ENCODE results near the gene TST.

Gene TST

DNA sequence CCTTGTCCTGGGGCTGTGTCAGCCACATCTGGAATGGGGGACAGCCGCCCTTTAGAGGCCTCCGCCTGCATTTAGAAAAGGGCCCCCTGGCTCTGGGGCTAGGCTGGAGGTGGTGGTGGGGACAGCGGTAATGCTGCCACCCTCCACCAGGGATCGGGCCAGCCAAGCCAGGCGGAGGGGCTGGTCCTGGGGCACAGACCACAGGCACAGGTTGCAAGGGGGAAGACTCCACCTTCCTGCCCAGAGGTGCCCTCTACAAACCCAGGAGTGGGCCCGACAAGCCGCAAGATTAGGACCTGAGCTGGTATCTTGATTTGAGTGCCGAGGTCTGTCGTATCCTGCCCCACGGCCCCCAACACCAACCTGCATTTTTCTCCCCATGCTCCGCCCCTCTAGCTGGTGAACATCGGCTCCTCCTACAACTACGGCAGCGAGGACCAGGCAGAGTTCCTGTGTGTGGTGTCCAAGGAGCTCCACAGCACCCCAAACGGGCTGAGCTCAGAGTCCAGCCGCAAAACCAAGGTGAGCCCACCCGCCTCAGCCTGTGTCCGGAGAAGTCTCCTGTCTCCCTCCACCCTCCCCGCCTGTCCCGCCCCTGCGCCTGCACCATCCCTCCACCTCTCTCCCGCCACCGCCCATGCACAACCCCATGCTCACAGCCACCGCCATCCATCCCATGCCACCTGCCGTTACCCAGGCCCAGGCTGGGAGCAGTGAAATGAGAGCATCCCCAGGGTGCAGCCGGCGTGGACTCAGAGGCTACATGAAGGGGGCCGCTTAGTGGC lies 39.9 kb upstream of the TST start:
- no CpG with 5 or more reads among the region's 28 CpGs for WGBS, 2 donors (ENCODE audit: extremely low coverage in 2 of 2, insufficient read length in 2 of 2, insufficient replicate concordance in 1 of 2)
- Histone ChIP-seq H2BK120ac (ENCODE audit: low read depth, low read length) (no peak overlapping the region), H3K9ac (ENCODE audit: low read depth, low read length, poor library complexity) (peak overlapping the region; percentile 18), H3K14ac (ENCODE audit: low read length) (no peak overlapping the region), H2AK5ac (ENCODE audit: low read depth, low read length) (no peak overlapping the region), H3K27ac (replicated peaks; ENCODE audit: low read length) (no peak overlapping the region), H3K9me3 (replicated peaks in 1 of 2; ENCODE audit: control insufficient read depth in 2 of 2, insufficient read depth in 1 of 2, low read depth in 1 of 2, low read length in 2 of 2) (peaks cover 0 to 2% of the 10 kb centered on the region in 2 donors), H3K4me3 (ENCODE audit: low read length in 2 of 2) (no peak overlapping the region), H3K4ac (ENCODE audit: low read length) (no peak overlapping the region), H3K27me3 (ENCODE audit: control insufficient read depth in 3 of 3, insufficient read depth in 3 of 3, low read depth in 1 of 3, low read length in 3 of 3) (no peaks in the 10 kb centered on the region), H3K4me2 (ENCODE audit: insufficient read depth, low read length, poor library complexity, severe bottlenecking) (no peak overlapping the region), H2AFZ (ENCODE audit: low read length) (no peak overlapping the region), H3K4me1 (ENCODE audit: control insufficient read depth in 2 of 2, insufficient read depth in 1 of 2, low read depth in 1 of 2, low read length in 2 of 2) (no peaks in the 10 kb centered on the region), H2BK5ac (ENCODE audit: low read length) (no peak overlapping the region), H4K91ac (ENCODE audit: low read depth, low read length, poor library complexity) (no peak overlapping the region), H3K79me1 (ENCODE audit: low read depth, low read length) (peaks cover 5% of the 10 kb centered on the region), H3K18ac (ENCODE audit: low read length) (no peak overlapping the region), H3K36me3 (replicated peaks in 1 of 2; ENCODE audit: control insufficient read depth in 2 of 2, insufficient read depth in 2 of 2, low read length in 2 of 2) (peaks cover 39 to 78% of the 10 kb centered on the region in 2 donors), H2BK15ac (ENCODE audit: low read length) (no peak overlapping the region), H2BK12ac (ENCODE audit: low read length) (no peak overlapping the region), H4K8ac (ENCODE audit: low read depth, low read length) (no peak overlapping the region), H3K23ac (ENCODE audit: low read depth, low read length, poor library complexity) (peak overlapping the region; percentile 28)
- DNase-seq (ENCODE audit: low spot score), result no peak

DNA sequence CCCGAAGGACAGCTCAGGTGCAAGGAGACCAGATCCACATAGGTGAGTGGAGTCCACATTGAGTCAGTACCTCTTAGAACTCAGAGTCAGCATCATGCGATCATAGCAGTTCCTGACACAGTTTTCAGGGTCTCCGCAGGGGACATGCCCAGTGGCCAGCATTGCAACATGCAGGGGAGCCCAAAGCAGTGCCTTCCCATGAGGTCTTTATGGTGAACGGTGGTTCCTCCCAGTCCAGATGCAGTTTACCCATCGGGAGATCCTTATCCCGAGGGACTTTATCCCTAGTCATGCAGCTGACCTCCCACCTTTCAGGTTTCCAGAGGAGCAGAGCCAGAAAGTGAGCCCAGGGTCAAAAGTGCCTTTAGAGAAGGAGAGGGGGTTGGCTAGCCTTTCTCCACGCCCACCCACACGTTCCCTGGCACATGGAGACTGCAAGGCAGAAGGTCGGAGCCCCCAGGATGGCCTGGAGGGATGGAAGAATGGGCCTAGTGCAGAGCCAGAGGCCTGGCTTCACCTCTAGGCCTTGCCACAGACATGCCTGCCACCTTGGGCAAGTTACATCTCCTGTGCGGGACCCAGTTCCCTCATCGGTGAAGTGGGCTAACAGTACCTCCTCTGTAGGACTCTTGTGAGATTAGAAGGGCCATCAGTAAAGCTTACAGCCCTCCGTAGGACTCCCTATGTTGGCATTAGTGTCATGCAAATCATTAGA lies 38.7 kb upstream of the TST start:
- no peak overlapping the region for H3K4me2 ChIP-seq (ENCODE audit: insufficient read depth, low read length, poor library complexity, severe bottlenecking)
- H3K4ac ChIP-seq (ENCODE audit: low read length), result no peak overlapping the region
- no peak overlapping the region for H2BK5ac ChIP-seq (ENCODE audit: low read length)
- no peak for DNase-seq (ENCODE audit: low spot score)
- peaks cover 5% of the 10 kb centered on the region for H3K79me1 ChIP-seq (ENCODE audit: low read depth, low read length)
- no peak overlapping the region for H2BK120ac ChIP-seq (ENCODE audit: low read depth, low read length)
- H2AK5ac ChIP-seq (ENCODE audit: low read depth, low read length), result no peak overlapping the region
- H3K9me3 ChIP-seq (replicated peaks in 1 of 2; ENCODE audit: control insufficient read depth in 2 of 2, insufficient read depth in 1 of 2, low read depth in 1 of 2, low read length in 2 of 2), result peaks cover 0 to 2% of the 10 kb centered on the region in 2 donors
- no peak overlapping the region for H4K8ac ChIP-seq (ENCODE audit: low read depth, low read length)
- no peak overlapping the region for H3K27ac ChIP-seq (replicated peaks; ENCODE audit: low read length)
- H2AFZ ChIP-seq (ENCODE audit: low read length), result no peak overlapping the region
- peaks cover 43 to 89% of the 10 kb centered on the region in 2 donors for H3K36me3 ChIP-seq (replicated peaks in 1 of 2; ENCODE audit: control insufficient read depth in 2 of 2, insufficient read depth in 2 of 2, low read length in 2 of 2)
- no peak overlapping the region for H2BK15ac ChIP-seq (ENCODE audit: low read length)
- H4K91ac ChIP-seq (ENCODE audit: low read depth, low read length, poor library complexity), result no peak overlapping the region
- no peak overlapping the region for H3K18ac ChIP-seq (ENCODE audit: low read length)
- H3K4me1 ChIP-seq (ENCODE audit: control insufficient read depth in 2 of 2, insufficient read depth in 1 of 2, low read depth in 1 of 2, low read length in 2 of 2), result no peaks in the 10 kb centered on the region
- H3K9ac ChIP-seq (ENCODE audit: low read depth, low read length, poor library complexity), result no peak overlapping the region
- WGBS, 2 donors (ENCODE audit: extremely low coverage in 2 of 2, insufficient read length in 2 of 2, insufficient replicate concordance in 1 of 2), result no CpG with 5 or more reads among the region's 12 CpGs
- H3K14ac ChIP-seq (ENCODE audit: low read length), result no peak overlapping the region
- no peak overlapping the region for H2BK12ac ChIP-seq (ENCODE audit: low read length)
- H3K27me3 ChIP-seq (ENCODE audit: control insufficient read depth in 3 of 3, insufficient read depth in 3 of 3, low read depth in 1 of 3, low read length in 3 of 3), result no peaks in the 10 kb centered on the region
- H3K23ac ChIP-seq (ENCODE audit: low read depth, low read length, poor library complexity), result no peak overlapping the region
- no peak overlapping the region for H3K4me3 ChIP-seq (ENCODE audit: low read length in 2 of 2)

DNA sequence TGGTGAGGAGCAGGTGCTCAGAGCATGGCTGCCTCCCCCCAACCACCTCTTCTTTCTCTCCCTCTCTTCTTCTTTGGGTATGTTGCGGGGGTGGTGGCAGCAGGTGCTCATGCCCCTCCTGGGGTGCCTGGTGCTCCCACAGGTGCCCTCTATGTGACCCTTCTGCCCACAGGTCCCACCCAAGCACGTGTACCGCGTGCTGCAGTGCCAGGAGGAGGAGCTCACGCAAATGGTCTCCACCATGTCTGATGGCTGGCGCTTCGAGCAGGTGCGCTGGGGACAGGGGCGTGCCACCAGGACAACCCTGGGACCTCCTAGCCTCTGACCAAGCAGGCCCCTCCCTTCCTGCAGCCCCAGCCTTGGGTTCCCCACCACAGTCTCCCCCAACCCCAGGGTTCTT lies 38.0 kb upstream of the TST start:
- Histone ChIP-seq H3K23ac (ENCODE audit: low read depth, low read length, poor library complexity) (no peak overlapping the region), H3K27ac (replicated peaks; ENCODE audit: low read length) (no peak overlapping the region), H2AFZ (ENCODE audit: low read length) (no peak overlapping the region), H3K27me3 (ENCODE audit: control insufficient read depth in 3 of 3, insufficient read depth in 3 of 3, low read depth in 1 of 3, low read length in 3 of 3) (no peaks in the 10 kb centered on the region), H3K36me3 (replicated peaks in 1 of 2; ENCODE audit: control insufficient read depth in 2 of 2, insufficient read depth in 2 of 2, low read length in 2 of 2) (peaks cover 43 to 92% of the 10 kb centered on the region in 2 donors), H2BK5ac (ENCODE audit: low read length) (no peak overlapping the region), H2BK15ac (ENCODE audit: low read length) (no peak overlapping the region), H4K8ac (ENCODE audit: low read depth, low read length) (no peak overlapping the region), H3K79me1 (ENCODE audit: low read depth, low read length) (peaks cover 5% of the 10 kb centered on the region), H3K9ac (ENCODE audit: low read depth, low read length, poor library complexity) (no peak overlapping the region), H3K4me2 (ENCODE audit: insufficient read depth, low read length, poor library complexity, severe bottlenecking) (no peak overlapping the region), H3K4me1 (ENCODE audit: control insufficient read depth in 2 of 2, insufficient read depth in 1 of 2, low read depth in 1 of 2, low read length in 2 of 2) (peaks cover 2 to 4% of the 10 kb centered on the region in 2 donors), H2BK12ac (ENCODE audit: low read length) (no peak overlapping the region), H3K18ac (ENCODE audit: low read length) (no peak overlapping the region), H4K91ac (ENCODE audit: low read depth, low read length, poor library complexity) (no peak overlapping the region), H2BK120ac (ENCODE audit: low read depth, low read length) (no peak overlapping the region), H3K9me3 (replicated peaks in 1 of 2; ENCODE audit: control insufficient read depth in 2 of 2, insufficient read depth in 1 of 2, low read depth in 1 of 2, low read length in 2 of 2) (peaks cover 0 to 2% of the 10 kb centered on the region in 2 donors), H3K14ac (ENCODE audit: low read length) (no peak overlapping the region), H2AK5ac (ENCODE audit: low read depth, low read length) (no peak overlapping the region), H3K4ac (ENCODE audit: low read length) (no peak overlapping the region), H3K4me3 (ENCODE audit: low read length in 2 of 2) (no peak overlapping the region)
- no CpG with 5 or more reads among the region's 9 CpGs for WGBS, 2 donors (ENCODE audit: extremely low coverage in 2 of 2, insufficient read length in 2 of 2, insufficient replicate concordance in 1 of 2)
- DNase-seq (ENCODE audit: low spot score), result no peak

DNA sequence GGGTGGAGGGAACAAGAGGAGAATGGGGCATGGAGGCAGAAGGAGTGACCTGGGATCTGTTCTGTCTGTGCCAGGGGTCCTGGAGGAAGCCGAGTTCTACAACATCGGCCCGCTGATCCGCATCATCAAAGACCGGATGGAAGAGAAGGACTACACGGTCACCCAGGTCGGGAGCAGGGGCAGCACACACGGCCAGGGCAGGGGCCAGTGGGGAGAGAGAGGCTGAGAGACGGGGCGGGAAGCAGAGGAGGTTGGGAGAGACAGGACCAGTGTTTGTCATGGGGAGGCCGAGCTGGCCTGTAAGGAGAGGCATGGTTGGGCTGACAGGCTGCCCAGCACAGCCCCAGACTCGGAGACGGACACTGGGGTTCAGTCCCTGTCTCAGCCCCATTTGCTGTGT lies 37.0 kb upstream of the TST start:
- Histone ChIP-seq H4K91ac (ENCODE audit: low read depth, low read length, poor library complexity) (no peak overlapping the region), H3K23ac (ENCODE audit: low read depth, low read length, poor library complexity) (no peak overlapping the region), H3K4ac (ENCODE audit: low read length) (no peak overlapping the region), H3K9me3 (replicated peaks in 1 of 2; ENCODE audit: control insufficient read depth in 2 of 2, insufficient read depth in 1 of 2, low read depth in 1 of 2, low read length in 2 of 2) (peaks cover 0 to 2% of the 10 kb centered on the region in 2 donors), H3K36me3 (replicated peaks in 1 of 2; ENCODE audit: control insufficient read depth in 2 of 2, insufficient read depth in 2 of 2, low read length in 2 of 2) (peaks cover 41 to 85% of the 10 kb centered on the region in 2 donors), H3K27ac (replicated peaks; ENCODE audit: low read length) (no peak overlapping the region), H3K14ac (ENCODE audit: low read length) (no peak overlapping the region), H3K4me2 (ENCODE audit: insufficient read depth, low read length, poor library complexity, severe bottlenecking) (no peak overlapping the region), H3K9ac (ENCODE audit: low read depth, low read length, poor library complexity) (no peak overlapping the region), H2BK15ac (ENCODE audit: low read length) (no peak overlapping the region), H3K79me1 (ENCODE audit: low read depth, low read length) (peaks cover 3% of the 10 kb centered on the region), H2AFZ (ENCODE audit: low read length) (no peak overlapping the region), H2BK120ac (ENCODE audit: low read depth, low read length) (no peak overlapping the region), H3K18ac (ENCODE audit: low read length) (no peak overlapping the region), H4K8ac (ENCODE audit: low read depth, low read length) (no peak overlapping the region), H2AK5ac (ENCODE audit: low read depth, low read length) (no peak overlapping the region), H2BK5ac (ENCODE audit: low read length) (no peak overlapping the region), H3K27me3 (ENCODE audit: control insufficient read depth in 3 of 3, insufficient read depth in 3 of 3, low read depth in 1 of 3, low read length in 3 of 3) (no peaks in the 10 kb centered on the region), H3K4me3 (ENCODE audit: low read length in 2 of 2) (no peak overlapping the region), H2BK12ac (ENCODE audit: low read length) (no peak overlapping the region), H3K4me1 (ENCODE audit: control insufficient read depth in 2 of 2, insufficient read depth in 1 of 2, low read depth in 1 of 2, low read length in 2 of 2) (peaks cover 4 to 6% of the 10 kb centered on the region in 2 donors)
- WGBS, 2 donors (ENCODE audit: extremely low coverage in 2 of 2, insufficient read length in 2 of 2, insufficient replicate concordance in 1 of 2), result no CpG with 5 or more reads among the region's 13 CpGs
- DNase-seq (ENCODE audit: low spot score), result no peak

All from neuronal stem cell (in vitro differentiated cells).